Endothelial cell of hepatic sinusoid (primary cell): Measurements from ENCODE around the gene MPZL1.
"Not testable (repeated sequence)": the region's sequence is repeated elsewhere in the genome, so short reads cannot be mapped to it uniquely, and the experiment has no call there.

Experiments used
- in situ Hi-C: cut with HindIII; loops from 2 replicates; pipeline ENCODE4 v1.10.0; 2017; ENCODE audit warnings: low sequenced_read_pairs

Gene MPZL1

DNA sequence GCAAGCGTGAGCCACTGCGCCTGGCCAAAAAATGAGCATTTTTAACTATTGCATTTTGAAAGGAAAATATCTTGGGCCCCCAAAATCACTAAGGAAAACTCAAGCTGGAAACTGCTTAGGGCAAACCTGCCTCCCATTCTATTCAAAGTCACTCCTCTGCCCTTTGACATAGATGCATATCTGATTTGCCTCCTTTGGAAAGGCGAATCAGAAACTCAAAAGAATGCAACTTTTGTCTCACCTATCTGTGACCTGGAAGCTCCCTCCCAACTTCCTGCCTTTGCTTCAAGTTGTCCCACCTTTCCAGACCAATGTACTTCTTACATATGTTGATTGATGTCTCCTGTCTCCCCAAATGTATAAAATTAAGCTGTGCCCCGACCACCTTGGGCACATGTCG lies 108.9 kb downstream of the MPZL1 start:
- in situ Hi-C loops: not testable (repeated sequence)

GRCh38 chr1:167832693-167833092 lies 110.9 kb downstream of the MPZL1 start:
- in situ Hi-C loops: no loop called here

GRCh38 chr1:167833904-167834303 lies 112.1 kb downstream of the MPZL1 start:
- in situ Hi-C loops: no loop called here

GRCh38 chr1:167836197-167836596 lies 114.4 kb downstream of the MPZL1 start:
- in situ Hi-C loops: no loop called here

- in situ Hi-C loops: no loop called here
Measured at GRCh38 chr1:167837326-167837725, 115.5 kb downstream of the MPZL1 start.

DNA sequence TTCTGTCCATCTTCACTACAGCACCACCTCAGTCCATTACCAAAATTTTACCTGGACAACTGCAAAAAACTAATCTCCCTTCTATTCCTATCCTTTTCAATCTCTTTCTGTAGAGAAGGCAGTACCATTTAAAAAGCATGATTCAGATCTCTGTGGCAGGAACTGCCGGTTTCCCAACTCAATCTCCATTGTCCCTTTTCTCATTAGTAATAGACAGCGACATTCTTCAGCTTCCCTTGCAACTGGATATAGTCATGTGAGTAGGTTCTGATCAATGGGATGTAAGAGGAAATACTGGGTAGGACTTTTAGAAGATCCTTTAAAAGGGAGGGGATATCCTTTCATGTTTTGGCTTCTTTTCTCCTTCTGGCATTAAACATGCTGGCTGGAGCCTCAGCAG lies 117.2 kb downstream of the MPZL1 start:
- in situ Hi-C loops: no loop called here
